Activated naive CD4-positive, alpha-beta T cell treated with Interleukin-2 at 50 U/mL for 16 hours (primary cell): ENCODE data around the gene TCIRG1.
"Not testable (repeated sequence)": the region's sequence is repeated elsewhere in the genome, so short reads cannot be mapped to it uniquely, and the experiment has no call there.

ENCODE experiments used
- DNase-seq: peaks from one replicate; pipeline ENCODE4 v3.0.0-alpha.2; 2020

Gene TCIRG1

DNA sequence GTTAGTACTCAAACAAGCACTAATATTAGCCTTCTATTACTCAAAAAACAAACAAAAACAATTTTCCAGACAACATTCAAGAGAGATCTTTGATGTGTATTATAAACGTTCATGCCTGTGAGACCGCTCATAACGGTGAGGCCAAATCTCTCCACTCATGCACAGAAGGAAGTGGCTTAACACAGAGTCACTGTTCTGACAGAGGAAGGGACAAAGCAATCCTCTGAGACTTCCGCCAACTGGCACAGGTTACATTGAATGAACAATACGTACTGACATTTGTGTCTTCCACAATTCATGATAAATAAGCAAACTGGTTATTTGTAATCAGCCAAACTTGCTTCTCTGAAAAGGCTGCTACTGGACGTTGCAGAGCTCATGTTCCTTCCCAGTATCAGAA, 51.9 kb downstream of the TCIRG1 start:
- DNase-seq, result no peak

DNA sequence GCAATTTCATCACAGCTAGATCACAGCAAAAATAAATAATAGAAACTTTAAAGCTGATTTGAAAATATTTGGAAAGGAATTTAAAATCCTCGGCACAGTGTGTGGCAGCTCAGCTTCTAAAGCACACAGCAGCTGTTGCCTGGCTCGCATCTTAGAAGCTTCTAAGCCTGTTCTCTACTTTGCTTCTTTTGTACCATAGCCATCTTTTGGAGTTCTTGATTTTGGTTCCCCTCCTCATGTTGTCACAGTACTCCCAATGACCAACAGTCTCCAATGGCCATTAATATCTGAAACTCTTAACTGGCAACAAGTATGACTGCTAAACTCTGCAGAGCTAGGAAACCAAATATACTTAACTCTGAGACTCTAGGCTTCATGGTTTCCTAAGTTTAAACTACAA, 53.6 kb downstream of the TCIRG1 start:
- DNase-seq, result no peak

DNA sequence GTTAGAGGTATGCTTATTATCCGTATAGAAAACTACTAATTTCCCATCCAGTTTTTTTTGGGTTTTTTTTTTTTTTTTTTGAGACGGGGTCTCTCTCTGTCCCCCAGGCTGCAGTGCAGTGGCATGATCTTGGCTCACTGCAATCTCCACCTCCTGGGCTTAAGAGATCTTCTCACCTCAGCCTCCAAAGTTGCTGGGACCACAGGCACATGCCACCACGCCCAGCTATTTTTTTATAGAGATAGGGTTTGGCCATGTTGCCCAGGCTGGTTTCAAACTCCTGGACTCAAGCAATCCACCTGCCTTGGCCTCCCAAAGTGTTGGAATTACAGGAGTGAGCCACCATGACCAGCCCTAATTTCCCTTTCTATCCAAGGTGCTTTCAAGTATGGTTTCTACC, 54.1 kb downstream of the TCIRG1 start:
- DNase-seq, result not testable (repeated sequence)

GRCh38 chr11:68093565-68093964, 54.7 kb downstream of the TCIRG1 start:
- DNase-seq, result no peak

DNA sequence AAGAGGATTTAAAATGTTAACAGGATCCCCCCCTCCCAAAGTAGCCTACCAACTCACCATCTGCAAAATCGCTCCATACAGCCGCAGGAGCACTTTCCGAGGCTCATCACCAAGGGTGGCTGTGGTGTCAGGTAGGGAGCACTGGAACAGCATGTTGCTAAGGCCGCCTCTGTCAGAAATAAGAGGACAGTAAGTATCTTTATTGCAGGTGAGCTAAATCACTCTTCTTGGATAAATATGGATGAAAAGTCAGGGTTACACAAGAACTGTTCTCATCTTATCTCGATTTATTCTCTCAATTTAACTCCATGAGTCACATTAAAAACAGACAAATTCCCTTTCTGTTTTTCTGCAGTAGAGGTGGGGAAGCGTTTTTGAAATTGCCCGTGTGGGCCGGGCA, 58.1 kb downstream of the TCIRG1 start:
- DNase-seq, result no peak

DNA sequence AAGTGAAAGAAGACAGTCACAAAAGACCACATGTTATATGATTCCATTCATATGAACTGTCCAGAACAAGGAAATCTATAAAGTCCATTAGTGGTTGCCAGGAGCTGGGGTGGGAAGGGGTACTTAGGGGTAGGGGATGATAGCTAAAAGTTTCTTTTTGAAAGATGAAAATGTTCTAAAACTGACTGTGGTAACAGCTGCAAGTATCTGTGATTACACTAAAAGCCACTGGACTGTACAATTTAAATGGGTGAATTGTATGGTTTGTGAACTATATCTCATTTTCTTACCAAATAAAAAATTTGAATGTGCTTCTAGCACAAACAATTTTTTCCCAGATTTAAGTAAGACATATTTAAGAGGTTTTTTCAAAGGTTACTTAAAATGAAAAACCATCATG, 60.2 kb downstream of the TCIRG1 start:
- DNase-seq, result no peak

GRCh38 chr11:68099474-68100405, 60.9 kb downstream of the TCIRG1 start:
- DNase-seq, result no peak
